RWPE1 (cell line): ENCODE data around the gene MINDY4.

Experiments used
- CTCF ChIA-PET: fragments of 350-600 bp; sonication (Branson Sonifier 250); formaldehyde crosslinking; extraction: SDS; loops from one replicate; lab custom pipeline; 2021; lab: Yijun Ruan, JAX
- POLR2A ChIA-PET: fragments of 400-600 bp; formaldehyde crosslinking; extraction: SDS; loops from one replicate; lab custom pipeline; 2020; ENCODE audit warnings: antibody characterized with exemption; ENCODE audit not compliant: low non-redundant PET; lab: Yijun Ruan, JAX
- DNase-seq: peaks from one replicate; pipeline ENCODE4 v3.0.0; 2012; ENCODE audit warnings: low spot score
- H3K27ac ChIP-seq: fragments of 450-650 bp; 2 replicates; pipeline ENCODE4 v1.5.1; 2017
- CTCF ChIP-seq: fragments of 450-650 bp; conservative IDR thresholded peaks from 2 replicates; pipeline ENCODE4 v1.5.1; 2017; ENCODE audit warnings: low read depth, mild to moderate bottlenecking

Gene MINDY4

GRCh38 chr7:30873207-30873606 lies 102.0 kb downstream of the MINDY4 start:
- DNase-seq, result no peak
- ChIA-PET CTCF (no interaction called here), POLR2A (no interaction called here)
- no peak overlapping the region for H3K27ac ChIP-seq
- no peak for TF ChIP-seq CTCF

- H3K27ac ChIP-seq, result no peak overlapping the region
- TF ChIP-seq CTCF, result no peak
- POLR2A ChIA-PET, result no interaction called here
- CTCF ChIA-PET, result no interaction called here
- DNase-seq, result no peak
Observed at GRCh38 chr7:30873656-30874055, 102.4 kb downstream of the MINDY4 start.

GRCh38 chr7:30874656-30875302 lies 103.6 kb downstream of the MINDY4 start:
- no peak for DNase-seq
- no peak overlapping the region for H3K27ac ChIP-seq
- CTCF ChIA-PET, result no interaction called here
- POLR2A ChIA-PET, result no interaction called here
- TF ChIP-seq CTCF, result no peak

- POLR2A ChIA-PET, result no interaction called here
- DNase-seq, result no peak
- CTCF ChIA-PET, result interaction anchor here (0.5 to 1.0 kb wide), 2 partner anchors 15 to 968 kb away, joined by 3 read pairs; no protein-coding TSS in a partner anchor
- TF ChIP-seq CTCF, result no peak
- H3K27ac ChIP-seq, result no peak overlapping the region
Observed at GRCh38 chr7:30877015-30877769, 106.0 kb downstream of the MINDY4 start.

- ChIA-PET POLR2A (no interaction called here), CTCF (interaction anchor here (0.6 kb wide), 1 partner anchor 161 kb away, joined by 3 read pairs; no protein-coding TSS in a partner anchor)
- no peak for TF ChIP-seq CTCF
- DNase-seq, result no peak
- no peak overlapping the region for H3K27ac ChIP-seq
Observed at GRCh38 chr7:30877993-30878392, 106.8 kb downstream of the MINDY4 start.

- no peak overlapping the region for H3K27ac ChIP-seq
- no peak for TF ChIP-seq CTCF
- ChIA-PET POLR2A (no interaction called here), CTCF (no interaction called here)
- no peak for DNase-seq
Observed at GRCh38 chr7:30879139-30880124, 108.2 kb downstream of the MINDY4 start.
